ENCODE measurements around the gene TRIO.

TRIO gene

DNA sequence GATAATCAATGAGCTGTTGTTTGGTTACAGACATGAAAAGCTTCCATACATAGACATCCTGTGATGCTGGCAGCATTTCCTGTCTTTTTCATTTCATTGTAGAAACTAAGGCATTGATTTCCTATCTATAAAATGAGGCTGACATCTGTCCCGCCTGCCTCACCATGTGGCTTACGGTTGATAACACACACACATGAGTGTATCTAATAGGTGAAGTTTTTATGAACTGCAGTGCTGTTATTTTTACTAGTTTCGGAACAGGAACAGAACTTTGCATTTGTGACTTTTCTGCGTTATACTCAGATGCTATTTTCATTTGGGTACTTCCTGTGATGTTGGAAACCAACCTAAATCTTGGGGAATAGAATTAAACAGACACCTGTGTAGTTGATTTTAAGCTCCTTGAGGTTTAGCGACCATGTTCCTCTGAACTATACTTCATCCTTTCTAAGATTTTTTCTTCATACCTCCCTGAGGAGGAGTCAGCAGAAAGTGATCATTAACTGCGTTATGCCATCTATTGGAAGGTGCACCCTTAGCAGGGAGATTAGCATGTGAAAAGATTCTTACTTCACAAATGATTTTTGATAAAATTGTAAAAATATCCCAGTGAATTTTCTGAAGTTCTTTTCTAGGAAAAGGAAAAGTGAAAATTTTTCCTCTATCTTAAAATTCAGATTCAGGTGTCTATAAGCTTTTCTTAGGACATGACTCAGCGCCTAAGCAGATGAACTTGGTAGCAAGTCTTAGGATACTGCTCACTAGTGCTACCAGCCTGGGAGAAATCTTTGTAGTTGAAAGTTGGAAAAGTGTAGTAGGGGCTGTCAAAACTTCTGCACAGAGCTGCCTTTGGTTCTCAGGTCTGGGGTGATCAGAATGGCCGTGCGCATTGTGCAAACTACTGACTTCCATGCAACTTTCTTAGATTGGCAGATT, 134.5 kb downstream of the TRIO start:
- Histone ChIP-seq H3K36me3 (ENCODE audit: control insufficient read depth in 2 of 2, insufficient read depth in 2 of 2, low read length in 2 of 2) (peaks cover 6 to 12% of the 10 kb centered on the region in 2 donors), H3K4me3 (ENCODE audit: low read length in 2 of 2) (no peak overlapping the region), H3K4me1 (ENCODE audit: control insufficient read depth in 2 of 2, insufficient read depth in 2 of 2, low read length in 2 of 2) (no peaks in the 10 kb centered on the region), H3K9ac (ENCODE audit: low read depth in 1 of 2, low read length in 2 of 2) (no peak overlapping the region), H3K27me3 (ENCODE audit: control insufficient read depth in 2 of 2, insufficient read depth in 2 of 2, low read length in 2 of 2) (no peaks in the 10 kb centered on the region), H3K27ac (ENCODE audit: low read depth in 2 of 2, low read length in 2 of 2) (no peak overlapping the region), H3K9me3 (ENCODE audit: control insufficient read depth in 2 of 2, low read length in 2 of 2) (no peaks in the 10 kb centered on the region)

DNA sequence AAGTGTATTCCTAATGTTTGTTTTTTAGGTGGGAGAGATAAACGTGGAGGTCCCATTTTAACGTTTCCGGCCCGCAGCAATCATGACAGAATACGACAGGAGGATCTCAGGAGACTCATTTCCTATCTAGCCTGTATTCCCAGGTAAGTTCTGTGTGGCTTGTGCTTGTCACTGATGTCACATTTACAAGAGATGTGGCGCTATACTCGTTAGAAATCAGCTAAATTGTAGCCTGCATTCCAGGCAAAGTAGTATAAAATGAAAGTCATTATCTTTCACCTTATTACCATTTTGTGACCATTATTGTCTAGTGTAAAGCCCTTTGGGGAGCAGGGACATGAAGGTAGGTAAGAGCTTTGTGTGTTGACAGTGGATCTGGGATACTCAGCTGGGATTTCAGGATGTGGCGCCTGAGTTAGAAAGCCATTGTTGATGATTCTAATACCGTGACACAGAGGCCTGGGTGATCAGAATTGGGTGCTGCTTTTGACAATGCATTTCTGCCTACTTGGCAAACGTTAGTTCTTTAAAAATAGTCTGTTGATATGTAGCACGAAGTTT, 137.2 kb downstream of the TRIO start:
- H3K27ac ChIP-seq (ENCODE audit: low read depth in 2 of 2, low read length in 2 of 2), result no peak overlapping the region
- no peaks in the 10 kb centered on the region for H3K27me3 ChIP-seq (ENCODE audit: control insufficient read depth in 2 of 2, insufficient read depth in 2 of 2, low read length in 2 of 2)
- H3K4me3 ChIP-seq (ENCODE audit: low read length in 2 of 2), result no peak overlapping the region
- H3K9ac ChIP-seq (ENCODE audit: low read depth in 1 of 2, low read length in 2 of 2), result no peak overlapping the region
- H3K36me3 ChIP-seq (ENCODE audit: control insufficient read depth in 2 of 2, insufficient read depth in 2 of 2, low read length in 2 of 2), result peaks cover 6 to 22% of the 10 kb centered on the region in 2 donors
- no peaks in the 10 kb centered on the region for H3K4me1 ChIP-seq (ENCODE audit: control insufficient read depth in 2 of 2, insufficient read depth in 2 of 2, low read length in 2 of 2)
- no peaks in the 10 kb centered on the region for H3K9me3 ChIP-seq (ENCODE audit: control insufficient read depth in 2 of 2, low read length in 2 of 2)

DNA sequence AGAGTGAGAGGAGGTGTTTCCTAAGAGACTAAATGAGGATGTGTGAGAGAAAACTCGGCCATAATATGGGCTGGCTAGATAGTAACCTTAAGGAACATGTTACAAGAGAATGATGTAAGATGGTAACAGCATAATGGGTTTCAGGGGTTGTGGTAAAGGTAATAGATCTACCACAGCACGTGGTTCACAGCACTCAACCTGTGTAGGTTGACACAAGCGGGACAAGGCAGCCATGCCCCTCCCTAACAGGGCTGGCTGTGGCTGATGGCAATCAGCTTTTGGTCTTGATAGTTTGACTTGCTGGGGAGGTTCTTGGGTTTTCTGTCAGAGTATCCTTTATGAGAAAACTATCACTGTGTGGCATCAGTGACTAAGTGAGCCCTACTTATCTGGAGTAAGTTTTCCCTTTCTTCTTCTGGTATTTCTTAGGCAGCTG, 138.6 kb downstream of the TRIO start:
- peaks cover 9 to 26% of the 10 kb centered on the region in 2 donors for H3K36me3 ChIP-seq (ENCODE audit: control insufficient read depth in 2 of 2, insufficient read depth in 2 of 2, low read length in 2 of 2)
- H3K27ac ChIP-seq (ENCODE audit: low read depth in 2 of 2, low read length in 2 of 2), result no peak overlapping the region
- H3K4me3 ChIP-seq (ENCODE audit: low read length in 2 of 2), result no peak overlapping the region
- H3K9ac ChIP-seq (ENCODE audit: low read depth in 1 of 2, low read length in 2 of 2), result no peak overlapping the region
- no peaks in the 10 kb centered on the region for H3K4me1 ChIP-seq (ENCODE audit: control insufficient read depth in 2 of 2, insufficient read depth in 2 of 2, low read length in 2 of 2)
- no peaks in the 10 kb centered on the region for H3K27me3 ChIP-seq (ENCODE audit: control insufficient read depth in 2 of 2, insufficient read depth in 2 of 2, low read length in 2 of 2)
- H3K9me3 ChIP-seq (ENCODE audit: control insufficient read depth in 2 of 2, low read length in 2 of 2), result no peaks in the 10 kb centered on the region

DNA sequence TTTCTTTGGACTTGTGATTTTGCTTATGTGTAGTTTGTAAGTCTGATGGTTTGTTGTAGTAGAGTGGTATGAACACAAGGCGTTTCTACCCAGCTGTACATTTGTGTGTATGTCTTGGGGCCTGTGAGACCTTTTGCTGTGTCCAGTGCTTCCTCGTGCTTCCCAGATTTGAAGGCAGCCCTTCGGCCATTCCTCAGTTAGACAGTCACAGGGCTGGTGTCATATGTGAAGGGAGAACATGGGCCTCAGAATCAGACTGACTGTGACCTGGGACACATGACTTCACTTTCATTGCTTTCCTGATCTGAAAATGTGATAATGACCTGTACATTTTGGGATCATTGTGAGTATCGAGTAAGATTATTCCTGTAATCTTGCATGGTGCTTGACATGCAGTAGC, 140.0 kb downstream of the TRIO start:
- H3K27ac ChIP-seq (ENCODE audit: low read depth in 2 of 2, low read length in 2 of 2), result no peak overlapping the region
- H3K36me3 ChIP-seq (ENCODE audit: control insufficient read depth in 2 of 2, insufficient read depth in 2 of 2, low read length in 2 of 2), result peaks cover 15 to 33% of the 10 kb centered on the region in 2 donors
- no peak overlapping the region for H3K4me3 ChIP-seq (ENCODE audit: low read length in 2 of 2)
- no peaks in the 10 kb centered on the region for H3K9me3 ChIP-seq (ENCODE audit: control insufficient read depth in 2 of 2, low read length in 2 of 2)
- no peaks in the 10 kb centered on the region for H3K4me1 ChIP-seq (ENCODE audit: control insufficient read depth in 2 of 2, insufficient read depth in 2 of 2, low read length in 2 of 2)
- no peaks in the 10 kb centered on the region for H3K27me3 ChIP-seq (ENCODE audit: control insufficient read depth in 2 of 2, insufficient read depth in 2 of 2, low read length in 2 of 2)
- no peak overlapping the region for H3K9ac ChIP-seq (ENCODE audit: low read depth in 1 of 2, low read length in 2 of 2)

DNA sequence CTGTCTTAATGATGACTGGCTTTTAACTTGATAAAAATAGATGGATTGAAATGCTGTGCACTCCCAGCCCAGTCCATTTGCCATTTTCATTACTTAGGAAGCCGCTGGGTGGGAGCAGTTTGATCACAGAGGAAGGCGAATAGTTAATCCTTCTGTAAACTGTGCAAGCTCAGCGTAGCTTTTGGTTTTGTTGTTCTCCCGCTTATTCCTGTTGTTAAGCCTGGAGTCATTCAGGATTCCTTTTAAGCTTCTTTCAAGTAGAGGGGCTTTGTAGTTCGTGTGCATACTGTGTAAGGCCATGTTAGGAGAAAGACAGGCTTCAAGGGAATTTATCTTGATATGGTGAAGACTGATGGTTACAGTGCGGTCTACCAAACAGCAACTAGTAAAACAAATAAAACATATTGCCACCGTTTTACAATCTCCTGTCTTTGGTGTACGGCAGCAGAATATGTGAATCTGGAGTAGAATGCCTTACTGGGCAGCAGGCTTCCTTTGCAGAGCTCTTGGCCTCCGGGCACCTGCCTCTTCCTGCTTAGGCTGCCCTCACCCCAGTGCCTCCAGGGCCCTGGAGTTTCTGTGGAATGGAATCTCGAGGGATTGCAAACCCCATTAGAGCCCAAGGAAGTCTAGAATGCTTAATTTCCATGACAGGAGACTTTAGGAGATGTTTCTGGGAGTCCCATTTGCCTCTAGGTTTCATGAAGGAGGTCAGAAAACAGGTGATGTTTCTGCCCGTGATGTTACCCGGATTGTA, 141.4 kb downstream of the TRIO start:
- Histone ChIP-seq H3K36me3 (ENCODE audit: control insufficient read depth in 2 of 2, insufficient read depth in 2 of 2, low read length in 2 of 2) (peaks cover 18 to 36% of the 10 kb centered on the region in 2 donors), H3K27me3 (ENCODE audit: control insufficient read depth in 2 of 2, insufficient read depth in 2 of 2, low read length in 2 of 2) (no peaks in the 10 kb centered on the region), H3K4me1 (ENCODE audit: control insufficient read depth in 2 of 2, insufficient read depth in 2 of 2, low read length in 2 of 2) (no peaks in the 10 kb centered on the region), H3K27ac (ENCODE audit: low read depth in 2 of 2, low read length in 2 of 2) (no peak overlapping the region), H3K9me3 (ENCODE audit: control insufficient read depth in 2 of 2, low read length in 2 of 2) (no peaks in the 10 kb centered on the region), H3K9ac (ENCODE audit: low read depth in 1 of 2, low read length in 2 of 2) (no peak overlapping the region), H3K4me3 (ENCODE audit: low read length in 2 of 2) (no peak overlapping the region)

DNA sequence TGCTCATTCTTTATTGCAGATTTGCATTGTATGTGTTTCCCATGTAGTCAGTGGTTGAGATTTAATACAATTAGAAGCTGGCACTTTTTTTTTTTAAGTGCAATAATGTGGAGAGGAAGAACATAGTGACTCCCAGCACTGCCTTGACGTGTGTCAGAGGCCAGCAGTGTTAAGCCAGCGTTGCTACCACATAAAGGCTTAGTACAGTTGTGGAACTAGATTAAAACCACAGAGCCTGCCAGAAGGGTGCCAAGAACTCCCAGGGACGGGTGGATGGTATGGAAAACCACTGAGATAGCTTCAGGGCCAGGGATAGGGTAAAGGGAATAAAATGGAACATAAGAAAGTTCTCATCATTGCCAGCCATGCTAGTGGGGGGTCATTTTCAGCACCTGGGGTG, 142.9 kb downstream of the TRIO start:
- Histone ChIP-seq H3K4me1 (ENCODE audit: control insufficient read depth in 2 of 2, insufficient read depth in 2 of 2, low read length in 2 of 2) (no peaks in the 10 kb centered on the region), H3K9me3 (ENCODE audit: control insufficient read depth in 2 of 2, low read length in 2 of 2) (no peaks in the 10 kb centered on the region), H3K4me3 (ENCODE audit: low read length in 2 of 2) (no peak overlapping the region), H3K9ac (ENCODE audit: low read depth in 1 of 2, low read length in 2 of 2) (no peak overlapping the region), H3K27me3 (ENCODE audit: control insufficient read depth in 2 of 2, insufficient read depth in 2 of 2, low read length in 2 of 2) (no peaks in the 10 kb centered on the region), H3K36me3 (ENCODE audit: control insufficient read depth in 2 of 2, insufficient read depth in 2 of 2, low read length in 2 of 2) (peaks cover 18 to 31% of the 10 kb centered on the region in 2 donors), H3K27ac (ENCODE audit: low read depth in 2 of 2, low read length in 2 of 2) (no peak overlapping the region)

DNA sequence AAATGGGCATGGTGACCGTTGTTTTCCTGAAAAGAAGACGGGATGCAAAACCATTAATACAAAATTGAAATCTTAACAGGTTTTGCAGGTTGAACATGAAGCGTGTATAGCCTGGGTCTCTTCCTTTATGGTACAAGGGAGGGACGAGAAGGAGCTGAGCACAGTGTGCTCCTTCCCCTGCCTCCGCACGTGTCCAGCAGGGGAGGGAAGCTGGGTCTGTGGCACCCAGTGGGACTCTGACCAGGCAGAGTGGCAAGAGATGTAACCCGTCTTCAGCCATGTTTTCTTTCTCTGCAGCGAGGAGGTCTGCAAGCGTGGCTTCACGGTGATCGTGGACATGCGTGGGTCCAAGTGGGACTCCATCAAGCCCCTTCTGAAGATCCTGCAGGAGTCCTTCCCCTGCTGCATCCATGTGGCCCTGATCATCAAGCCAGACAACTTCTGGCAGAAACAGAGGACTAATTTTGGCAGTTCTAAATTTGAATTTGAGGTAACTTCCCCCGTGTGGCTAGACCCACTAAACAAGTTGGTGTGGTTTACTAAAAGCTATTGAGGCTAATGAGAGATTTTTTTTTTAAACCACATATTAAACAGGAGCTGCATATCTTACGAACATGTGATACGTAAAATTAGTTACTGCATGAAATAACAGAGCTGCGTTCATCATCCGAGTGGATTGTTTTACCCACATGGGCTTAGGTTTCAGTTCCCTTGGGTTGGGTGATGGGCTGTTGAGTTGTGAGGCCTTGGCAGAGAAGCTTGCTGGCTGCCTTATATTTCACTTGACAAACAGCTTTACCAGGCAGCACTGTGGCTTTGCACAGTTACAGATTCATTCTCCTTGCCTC, 143.7 kb downstream of the TRIO start:
- H3K4me3 ChIP-seq (ENCODE audit: low read length in 2 of 2), result no peak overlapping the region
- peaks cover 21 to 34% of the 10 kb centered on the region in 2 donors for H3K36me3 ChIP-seq (ENCODE audit: control insufficient read depth in 2 of 2, insufficient read depth in 2 of 2, low read length in 2 of 2)
- H3K27me3 ChIP-seq (ENCODE audit: control insufficient read depth in 2 of 2, insufficient read depth in 2 of 2, low read length in 2 of 2), result no peaks in the 10 kb centered on the region
- no peak overlapping the region for H3K9ac ChIP-seq (ENCODE audit: low read depth in 1 of 2, low read length in 2 of 2)
- no peaks in the 10 kb centered on the region for H3K9me3 ChIP-seq (ENCODE audit: control insufficient read depth in 2 of 2, low read length in 2 of 2)
- H3K27ac ChIP-seq (ENCODE audit: low read depth in 2 of 2, low read length in 2 of 2), result no peak overlapping the region
- no peaks in the 10 kb centered on the region for H3K4me1 ChIP-seq (ENCODE audit: control insufficient read depth in 2 of 2, insufficient read depth in 2 of 2, low read length in 2 of 2)

DNA sequence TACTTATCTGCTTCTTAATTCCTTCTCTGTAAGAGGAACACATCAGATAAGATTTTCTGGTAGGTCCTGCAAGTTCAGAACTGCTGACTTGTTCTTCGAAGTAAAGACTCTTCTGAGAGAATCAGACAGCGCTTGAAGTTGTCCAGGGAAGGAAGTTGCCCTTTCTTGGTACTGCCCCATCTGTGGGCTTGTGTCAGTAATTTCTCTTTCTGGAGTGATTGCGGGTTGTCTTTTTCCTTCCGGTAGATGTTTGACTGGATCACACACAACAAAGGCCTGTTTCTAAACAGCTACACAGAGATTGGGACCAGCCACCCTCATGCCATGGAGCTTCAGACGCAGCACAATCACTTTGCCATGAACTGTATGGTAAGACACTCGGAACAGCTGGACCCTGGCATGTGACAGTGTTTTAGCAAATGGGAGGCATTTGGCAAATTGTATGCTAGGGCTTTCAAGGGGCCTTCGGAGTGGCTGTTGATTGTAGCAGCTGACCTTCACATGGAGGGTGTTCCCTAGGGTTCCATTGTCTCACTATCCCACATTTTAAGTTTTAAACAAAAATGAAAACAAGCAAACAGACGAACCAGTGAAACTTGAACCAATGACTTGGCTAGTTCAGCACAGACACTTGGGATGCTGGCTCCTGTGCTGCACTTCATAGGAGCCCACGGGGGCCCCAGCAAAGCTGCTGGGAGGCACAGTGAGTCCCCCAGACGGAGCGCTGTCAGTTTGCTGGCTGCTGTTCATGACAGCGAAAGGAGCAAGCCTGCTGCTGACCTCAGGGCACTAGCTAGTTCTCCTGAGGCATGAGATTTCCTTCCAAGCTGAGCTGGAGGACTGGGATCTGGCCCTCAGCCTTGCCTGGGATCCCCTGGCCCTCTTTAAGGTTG, 149.9 kb downstream of the TRIO start:
- Histone ChIP-seq H3K4me1 (ENCODE audit: control insufficient read depth in 2 of 2, insufficient read depth in 2 of 2, low read length in 2 of 2) (no peaks in the 10 kb centered on the region), H3K27ac (ENCODE audit: low read depth in 2 of 2, low read length in 2 of 2) (no peak overlapping the region), H3K9me3 (ENCODE audit: control insufficient read depth in 2 of 2, low read length in 2 of 2) (no peaks in the 10 kb centered on the region), H3K27me3 (ENCODE audit: control insufficient read depth in 2 of 2, insufficient read depth in 2 of 2, low read length in 2 of 2) (no peaks in the 10 kb centered on the region), H3K36me3 (ENCODE audit: control insufficient read depth in 2 of 2, insufficient read depth in 2 of 2, low read length in 2 of 2) (peaks cover 33 to 47% of the 10 kb centered on the region in 2 donors), H3K9ac (ENCODE audit: low read depth in 1 of 2, low read length in 2 of 2) (no peak overlapping the region), H3K4me3 (ENCODE audit: low read length in 2 of 2) (no peak overlapping the region)

DNA sequence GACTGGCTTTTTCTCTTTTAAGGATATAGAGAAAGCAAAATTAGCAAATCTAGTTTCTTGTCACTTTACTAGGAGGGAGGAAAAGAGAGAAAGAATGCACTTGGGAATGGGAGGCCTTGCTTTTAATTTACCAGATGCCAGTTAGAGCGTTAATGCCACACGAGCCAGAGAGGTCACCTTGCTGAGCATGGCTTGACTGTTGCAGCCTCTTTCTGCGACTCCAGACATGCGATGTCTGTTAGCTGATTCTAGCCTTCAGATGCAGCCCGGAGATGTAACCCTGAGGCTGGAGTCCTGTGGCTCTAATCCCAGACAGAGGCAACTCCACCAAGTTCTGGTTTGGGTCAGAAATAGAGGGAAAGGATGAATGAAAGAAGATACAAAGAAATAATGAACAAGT, 152.5 kb downstream of the TRIO start:
- Histone ChIP-seq H3K9me3 (ENCODE audit: control insufficient read depth in 2 of 2, low read length in 2 of 2) (no peaks in the 10 kb centered on the region), H3K9ac (ENCODE audit: low read depth in 1 of 2, low read length in 2 of 2) (no peak overlapping the region), H3K36me3 (ENCODE audit: control insufficient read depth in 2 of 2, insufficient read depth in 2 of 2, low read length in 2 of 2) (peaks cover 41 to 53% of the 10 kb centered on the region in 2 donors), H3K27me3 (ENCODE audit: control insufficient read depth in 2 of 2, insufficient read depth in 2 of 2, low read length in 2 of 2) (no peaks in the 10 kb centered on the region), H3K4me3 (ENCODE audit: low read length in 2 of 2) (no peak overlapping the region), H3K27ac (ENCODE audit: low read depth in 2 of 2, low read length in 2 of 2) (no peak overlapping the region), H3K4me1 (ENCODE audit: control insufficient read depth in 2 of 2, insufficient read depth in 2 of 2, low read length in 2 of 2) (no peaks in the 10 kb centered on the region)
